HG03571 (cell line): ENCODE measurements around the gene SDK1.

ENCODE experiments used
- ATAC-seq: cut with Tn5 transposase; IDR thresholded peaks from one replicate; pipeline ENCODE4 v1.9.1; 2021; ENCODE audit not compliant: unreplicated experiment

The SDK1 gene

DNA sequence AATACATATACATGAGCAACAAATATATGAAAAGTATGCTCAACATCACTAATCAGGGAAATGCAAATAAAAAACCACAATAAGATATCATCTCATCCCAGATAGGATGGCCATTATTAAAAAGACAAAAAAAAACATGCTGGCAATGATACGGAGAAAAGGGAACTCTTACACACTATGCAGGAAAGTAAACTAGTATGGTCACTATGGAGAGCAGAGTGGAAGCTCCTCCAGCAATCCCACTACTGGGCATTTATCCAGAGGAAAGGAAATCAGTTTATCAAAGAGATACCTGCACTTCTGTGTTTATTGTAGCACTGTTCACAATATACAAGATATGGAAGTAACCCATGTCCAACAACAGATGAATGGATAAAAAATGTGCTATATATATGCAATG lies 217.5 kb downstream of the SDK1 start:
- ATAC-seq = no peak

GRCh38 chr7:3520206-3520605 lies 219.2 kb downstream of the SDK1 start:
- ATAC-seq = no peak

- no peak for ATAC-seq
These were observed 226.6 kb downstream of the SDK1 start for GRCh38 chr7:3527496-3528124.

- ATAC-seq = no peak
These were observed 232.0 kb downstream of the SDK1 start for GRCh38 chr7:3533040-3533439.

DNA sequence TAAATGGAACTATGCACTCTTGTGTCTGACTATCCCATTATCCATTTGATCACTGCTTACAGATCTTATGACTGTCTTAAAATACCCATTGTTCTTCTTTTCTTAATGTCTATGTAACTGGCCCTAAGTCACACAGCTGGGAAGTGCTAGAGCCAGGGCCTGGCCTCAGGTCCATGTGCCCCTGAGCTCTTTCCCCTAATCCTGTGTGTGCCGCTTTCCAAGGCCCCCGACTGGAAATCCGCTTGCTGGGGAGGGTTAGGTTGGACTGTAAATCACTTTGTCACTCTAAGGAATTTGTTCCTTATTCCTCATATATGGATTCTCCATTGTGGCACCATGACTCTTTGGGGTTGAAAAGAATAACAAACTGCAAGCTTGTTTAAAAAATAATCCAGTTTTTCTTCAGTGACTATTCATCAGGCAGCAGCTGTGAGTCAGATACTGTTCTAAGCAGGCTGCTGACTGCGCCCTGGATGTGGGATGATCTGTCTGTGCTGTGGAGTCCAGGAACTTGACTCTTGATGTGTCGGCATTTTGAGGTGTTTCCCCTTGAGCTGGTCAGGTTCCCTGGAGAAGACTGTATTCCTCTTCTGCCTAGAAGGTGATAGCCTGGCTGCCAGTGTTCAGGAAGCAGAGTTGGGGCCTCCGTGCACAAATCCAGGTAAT lies 236.3 kb downstream of the SDK1 start:
- ATAC-seq = no peak

- no peak for ATAC-seq
These were observed 237.0 kb downstream of the SDK1 start for GRCh38 chr7:3538041-3538440.

- no peak for ATAC-seq
These were observed 239.6 kb downstream of the SDK1 start for GRCh38 chr7:3540456-3541220.

GRCh38 chr7:3544202-3544601 lies 243.2 kb downstream of the SDK1 start:
- ATAC-seq = no peak

GRCh38 chr7:3548815-3549214 lies 247.8 kb downstream of the SDK1 start:
- no peak for ATAC-seq

DNA sequence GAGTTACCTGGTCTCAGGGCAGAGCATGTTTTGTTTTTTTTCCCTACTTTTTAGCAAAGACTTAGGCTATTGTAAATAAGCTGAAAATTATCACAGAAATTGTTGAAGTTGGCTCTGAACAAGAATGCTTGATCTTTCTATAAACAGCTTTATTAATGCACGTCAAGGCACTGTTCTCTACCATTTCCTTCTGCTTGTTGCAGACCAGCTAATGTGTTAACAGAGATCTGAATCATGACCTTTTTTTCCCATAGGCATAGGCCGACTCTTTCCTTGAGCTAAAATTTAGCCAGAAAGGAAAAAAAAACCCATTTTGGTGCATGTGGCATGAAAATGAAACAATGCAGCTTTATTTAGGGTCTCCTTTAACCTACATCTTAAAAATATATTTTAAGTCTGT lies 248.5 kb downstream of the SDK1 start:
- no peak for ATAC-seq

GRCh38 chr7:3551536-3551935 lies 250.5 kb downstream of the SDK1 start:
- no peak for ATAC-seq

DNA sequence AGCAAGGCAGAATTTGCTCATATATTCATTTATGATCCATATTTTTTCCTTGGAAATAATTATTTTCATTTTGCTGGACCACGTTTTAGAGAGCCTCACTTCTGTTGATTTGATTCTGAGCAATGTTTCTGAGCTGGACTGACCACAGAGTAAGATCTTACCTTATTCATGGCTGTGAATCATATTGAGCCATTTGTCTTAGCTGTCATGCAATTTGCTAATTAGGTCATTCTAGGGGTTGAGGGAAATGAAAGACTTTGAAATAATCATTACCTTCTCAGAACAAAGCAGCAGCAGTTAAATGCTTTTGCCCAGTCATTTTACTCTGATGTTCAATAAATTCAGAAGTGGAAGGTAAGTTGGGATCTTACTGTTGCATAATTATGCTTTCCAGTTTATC lies 251.4 kb downstream of the SDK1 start:
- no peak for ATAC-seq

DNA sequence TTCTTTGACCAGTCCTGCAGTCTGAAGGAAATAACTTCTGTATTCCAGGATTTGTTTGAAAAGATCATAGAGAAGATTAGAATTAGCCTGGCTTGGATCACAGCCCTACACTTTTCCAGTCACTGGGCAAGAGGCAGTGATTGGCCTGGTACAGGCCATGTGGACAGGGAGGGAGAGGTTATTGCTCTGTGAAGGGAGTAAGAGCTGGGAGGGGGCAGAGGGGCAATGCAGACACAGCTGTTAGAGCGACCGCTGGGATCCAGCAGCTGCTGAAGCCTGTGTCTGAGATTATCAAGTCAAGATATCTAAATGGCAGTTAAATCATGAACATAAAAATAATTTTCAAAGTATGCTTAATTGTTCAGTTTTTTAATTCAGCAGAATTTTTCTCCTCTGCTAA lies 257.3 kb downstream of the SDK1 start:
- ATAC-seq = no peak

DNA sequence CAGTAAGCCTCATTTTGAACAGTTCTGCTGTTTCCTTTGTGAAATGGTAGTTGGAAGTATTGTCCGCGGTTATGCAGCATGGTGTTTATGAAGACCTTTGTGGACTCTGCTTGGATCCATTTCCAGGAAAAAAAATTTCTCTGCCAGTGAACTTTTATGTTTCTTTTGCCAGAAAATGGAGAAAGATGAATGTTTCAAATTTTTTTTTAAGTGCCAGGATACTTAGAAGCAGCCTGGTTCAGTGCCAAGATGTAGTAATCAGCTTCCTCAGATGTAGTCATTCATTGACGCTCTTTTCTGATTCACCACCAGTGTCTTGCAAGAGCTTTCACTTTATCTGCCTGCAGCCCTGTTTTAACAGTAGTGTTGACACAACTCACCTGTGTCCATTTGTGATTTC lies 258.2 kb downstream of the SDK1 start:
- ATAC-seq = no peak

DNA sequence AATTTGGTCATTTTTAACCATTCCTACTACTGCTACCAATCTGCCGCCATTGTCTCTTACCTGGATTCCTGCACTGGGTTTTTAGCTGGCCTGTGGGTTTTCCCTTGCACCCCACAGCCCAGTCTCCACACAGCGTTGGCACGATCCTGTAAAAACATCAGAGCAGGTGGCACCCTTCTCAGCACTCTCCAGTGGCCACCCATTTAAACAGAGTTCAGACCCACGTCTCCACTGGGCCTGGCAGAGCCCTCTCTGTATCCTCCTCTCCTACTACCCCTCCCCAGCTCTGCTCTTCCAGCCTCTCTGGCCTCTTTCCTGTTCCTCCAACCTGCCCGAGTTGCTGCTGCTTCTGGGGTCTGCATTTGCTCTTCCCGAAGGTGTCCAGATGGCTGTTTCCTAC lies 259.4 kb downstream of the SDK1 start:
- no peak for ATAC-seq

DNA sequence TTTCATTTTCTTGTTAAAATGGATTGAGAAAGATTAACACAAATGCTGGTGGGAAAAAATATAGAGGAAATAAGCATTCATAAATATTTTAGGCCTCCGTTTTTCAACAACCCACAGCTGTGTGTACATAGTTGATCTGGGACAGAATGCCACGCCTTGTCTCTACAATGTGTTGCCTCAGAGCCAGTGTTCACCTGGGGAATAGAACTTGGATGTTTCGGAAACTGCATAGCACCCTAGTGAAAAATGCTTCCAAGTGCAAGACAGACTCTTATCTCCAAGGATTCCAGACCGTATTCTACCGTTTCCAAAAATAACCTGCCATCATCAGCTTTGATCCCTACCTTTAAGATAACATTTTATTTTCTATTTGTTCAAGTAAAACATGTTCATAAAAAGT lies 260.9 kb downstream of the SDK1 start:
- no peak for ATAC-seq

- ATAC-seq = no peak
These were observed 263.2 kb downstream of the SDK1 start for GRCh38 chr7:3564231-3564630.

DNA sequence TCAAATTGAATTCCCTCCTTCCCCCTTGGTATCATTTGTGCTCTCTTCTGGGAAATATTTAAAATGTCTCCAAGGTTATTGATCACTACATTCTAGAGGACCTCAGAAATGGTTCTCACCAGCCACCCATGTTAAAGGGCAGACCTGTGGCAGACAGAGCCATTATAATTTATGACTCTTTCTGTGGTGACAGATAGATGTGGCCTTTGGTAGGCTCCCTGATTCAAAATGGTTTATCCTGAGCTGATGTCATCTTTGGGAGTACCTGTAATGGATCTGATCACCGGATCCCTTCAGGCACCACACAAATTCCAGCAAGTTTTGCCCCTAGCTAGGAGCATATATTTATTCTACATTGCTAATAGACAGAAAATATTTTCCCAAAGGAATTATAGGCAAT lies 267.5 kb downstream of the SDK1 start:
- ATAC-seq = no peak

GRCh38 chr7:3569643-3570042 lies 268.6 kb downstream of the SDK1 start:
- no peak for ATAC-seq

GRCh38 chr7:3573151-3573550 lies 272.1 kb downstream of the SDK1 start:
- no peak for ATAC-seq

- ATAC-seq = no peak
These were observed 273.3 kb downstream of the SDK1 start for GRCh38 chr7:3574386-3574785.

GRCh38 chr7:3575753-3576531 lies 274.9 kb downstream of the SDK1 start:
- no peak for ATAC-seq
